ENCODE measurements around the gene CACNA1B. TPM values are rescaled to one million over a fixed set of nuclear protein-coding genes. Genes with fewer than 3 reads are reported as not detected.

Gene CACNA1B
- total RNA-seq, 2 donors from 2014 or later, result 3.6 to 7.9 TPM

DNA sequence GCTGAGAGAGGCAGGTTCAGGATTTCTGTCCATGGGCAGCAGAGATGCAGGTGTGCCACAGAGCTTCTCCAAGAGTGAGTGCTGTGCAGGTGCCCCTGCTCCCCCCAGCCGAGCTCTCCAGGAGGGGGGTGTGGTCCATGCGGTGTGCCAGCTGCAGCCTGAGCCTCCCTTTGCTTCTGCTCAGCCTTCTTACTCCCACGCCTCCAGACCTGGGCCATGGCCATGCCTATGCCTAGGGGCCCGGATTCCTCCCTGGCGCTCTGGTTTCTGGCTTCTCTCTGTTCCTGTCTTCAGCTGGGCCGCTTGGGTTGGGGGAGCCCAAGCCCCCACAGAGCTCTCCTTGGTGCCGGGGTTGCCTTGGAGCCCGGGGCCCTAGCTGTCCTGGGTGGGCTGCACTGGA lies 133.3 kb downstream of the CACNA1B start:
- no peak for DNase-seq
- WGBS, 2 experiments (ENCODE audit: insufficient coverage in 1 of 2, insufficient read length in 1 of 2), result 79 to 98% methylated on average over 5 to 8 of the region's 8 CpGs
- H3K27me3 ChIP-seq (ENCODE audit: control insufficient read depth, insufficient read depth, low read length, poor library complexity, severe bottlenecking), result no peaks in the 10 kb centered on the region
- no peak overlapping the region for H3K4me3 Mint-ChIP-seq
- H3K36me3 Mint-ChIP-seq (ENCODE audit: low read depth), result no peaks in the 10 kb centered on the region
- no peaks in the 10 kb centered on the region for H3K36me3 ChIP-seq (ENCODE audit: control insufficient read depth, insufficient read depth, low read length)
- no peak overlapping the region for H3K4me3 ChIP-seq (ENCODE audit: low read length)
- H3K27ac ChIP-seq (ENCODE audit: low read depth, low read length), result no peak overlapping the region
- no peaks in the 10 kb centered on the region for H3K4me1 ChIP-seq (ENCODE audit: control insufficient read depth, insufficient read depth, low read length)
- no peak overlapping the region for H3K27ac Mint-ChIP-seq
- H3K4me1 Mint-ChIP-seq, result peaks cover 5% of the 10 kb centered on the region
- no peaks in the 10 kb centered on the region for H3K9me3 Mint-ChIP-seq
- H3K9ac ChIP-seq (ENCODE audit: extremely low read depth, low read length, poor library complexity, severe bottlenecking), result no peak overlapping the region
- no peaks in the 10 kb centered on the region for H3K9me3 ChIP-seq (ENCODE audit: control insufficient read depth, low read length)
- no peaks in the 10 kb centered on the region for H3K27me3 Mint-ChIP-seq (ENCODE audit: insufficient read depth)
- TF ChIP-seq CTCF (conservative IDR thresholded peaks at IDR 0.05), result no peak

GRCh38 chr9:138011951-138012500 lies 134.4 kb downstream of the CACNA1B start:
- Histone ChIP-seq H3K4me1 (ENCODE audit: control insufficient read depth, insufficient read depth, low read length) (no peaks in the 10 kb centered on the region), H3K36me3 (ENCODE audit: control insufficient read depth, insufficient read depth, low read length) (no peaks in the 10 kb centered on the region), H3K27me3 (ENCODE audit: control insufficient read depth, insufficient read depth, low read length, poor library complexity, severe bottlenecking) (no peaks in the 10 kb centered on the region), H3K9me3 (ENCODE audit: control insufficient read depth, low read length) (peaks cover under 1% of the 10 kb centered on the region), H3K4me3 (ENCODE audit: low read length) (no peak overlapping the region), H3K9ac (ENCODE audit: extremely low read depth, low read length, poor library complexity, severe bottlenecking) (no peak overlapping the region), H3K27ac (ENCODE audit: low read depth, low read length) (no peak overlapping the region)
- Mint-ChIP-seq H3K27me3 (ENCODE audit: insufficient read depth) (no peaks in the 10 kb centered on the region), H3K36me3 (ENCODE audit: low read depth) (no peaks in the 10 kb centered on the region), H3K27ac (no peak overlapping the region), H3K9me3 (no peaks in the 10 kb centered on the region), H3K4me1 (peaks cover 3% of the 10 kb centered on the region), H3K4me3 (no peak overlapping the region)
- TF ChIP-seq CTCF (conservative IDR thresholded peaks at IDR 0.05), result no peak
- peak; percentile 33 for DNase-seq
- 91 to 95% methylated on average over 3 to 4 of the region's 4 CpGs for WGBS, 2 experiments (ENCODE audit: insufficient coverage in 1 of 2, insufficient read length in 1 of 2)

DNA sequence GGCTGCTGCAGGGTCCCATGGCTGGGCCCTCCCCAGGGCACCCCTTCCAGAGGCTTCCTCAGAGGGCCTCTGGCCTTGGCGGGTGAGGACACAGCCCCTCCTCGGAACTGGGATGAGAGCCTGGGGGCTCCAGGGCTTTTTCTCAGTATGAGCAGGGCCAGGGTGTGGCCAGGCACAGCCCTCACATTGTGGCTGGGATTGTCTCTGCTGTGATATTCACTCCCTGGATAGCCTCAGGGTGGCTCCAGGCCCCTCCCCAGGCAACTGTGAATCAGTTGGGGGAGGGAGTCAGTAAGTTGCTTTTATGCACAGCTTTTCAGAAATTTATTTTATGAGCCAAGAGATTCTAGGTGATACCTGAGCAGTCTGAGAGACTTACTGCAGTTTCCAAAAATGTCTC lies 135.7 kb downstream of the CACNA1B start:
- Mint-ChIP-seq H3K36me3 (ENCODE audit: low read depth) (no peaks in the 10 kb centered on the region), H3K4me1 (no peaks in the 10 kb centered on the region), H3K9me3 (no peaks in the 10 kb centered on the region), H3K4me3 (no peak overlapping the region), H3K27me3 (ENCODE audit: insufficient read depth) (no peaks in the 10 kb centered on the region), H3K27ac (no peak overlapping the region)
- Histone ChIP-seq H3K27ac (ENCODE audit: low read depth, low read length) (no peak overlapping the region), H3K36me3 (ENCODE audit: control insufficient read depth, insufficient read depth, low read length) (no peaks in the 10 kb centered on the region), H3K9me3 (ENCODE audit: control insufficient read depth, low read length) (peaks cover 4% of the 10 kb centered on the region), H3K4me3 (ENCODE audit: low read length) (no peak overlapping the region), H3K27me3 (ENCODE audit: control insufficient read depth, insufficient read depth, low read length, poor library complexity, severe bottlenecking) (no peaks in the 10 kb centered on the region), H3K4me1 (ENCODE audit: control insufficient read depth, insufficient read depth, low read length) (no peaks in the 10 kb centered on the region), H3K9ac (ENCODE audit: extremely low read depth, low read length, poor library complexity, severe bottlenecking) (no peak overlapping the region)
- peak; percentile 24 for DNase-seq
- no peak for TF ChIP-seq CTCF (conservative IDR thresholded peaks at IDR 0.05)
- WGBS, 2 experiments (ENCODE audit: insufficient coverage in 1 of 2, insufficient read length in 1 of 2), result 83% methylated on average over 2 of the region's 2 CpGs

Measured in endodermal cell (in vitro differentiated cells).